Memory B cell (primary cell): ENCODE measurements around the gene CSTPP1.

Source experiments
- ATAC-seq: fragments of 150-1000 bp; cut with Tn5 transposase; 2 replicates; pipeline ENCODE4 v1.10.0; 2021; ENCODE audit warnings: low read depth, mild to moderate bottlenecking, moderate library complexity
- DNase-seq, 2 donors: peaks; one replicate each; pipeline ENCODE4 v3.0.0; 2022; ENCODE audit warnings: low spot score in 2 of 2
- H3K27ac Mint-ChIP-seq: one replicate; pipeline ENCODE4 v1.8.0; 2022; ENCODE audit warnings: mild to moderate bottlenecking, moderate library complexity, mixed read lengths
- H3K27me3 Mint-ChIP-seq: one replicate; pipeline ENCODE4 v1.8.0; 2022; ENCODE audit warnings: mixed read lengths
- H3K36me3 Mint-ChIP-seq: one replicate; pipeline ENCODE4 v1.8.0; 2022; ENCODE audit warnings: mild to moderate bottlenecking, mixed read lengths
- H3K4me1 Mint-ChIP-seq: one replicate; pipeline ENCODE4 v1.8.0; 2022; ENCODE audit warnings: mixed read lengths
- H3K4me3 Mint-ChIP-seq: one replicate; pipeline ENCODE4 v1.8.0; 2022; ENCODE audit warnings: mild to moderate bottlenecking, moderate library complexity, mixed read lengths
- H3K9me3 Mint-ChIP-seq: one replicate; pipeline ENCODE4 v1.8.0; 2022; ENCODE audit warnings: mixed read lengths

CSTPP1 gene

DNA sequence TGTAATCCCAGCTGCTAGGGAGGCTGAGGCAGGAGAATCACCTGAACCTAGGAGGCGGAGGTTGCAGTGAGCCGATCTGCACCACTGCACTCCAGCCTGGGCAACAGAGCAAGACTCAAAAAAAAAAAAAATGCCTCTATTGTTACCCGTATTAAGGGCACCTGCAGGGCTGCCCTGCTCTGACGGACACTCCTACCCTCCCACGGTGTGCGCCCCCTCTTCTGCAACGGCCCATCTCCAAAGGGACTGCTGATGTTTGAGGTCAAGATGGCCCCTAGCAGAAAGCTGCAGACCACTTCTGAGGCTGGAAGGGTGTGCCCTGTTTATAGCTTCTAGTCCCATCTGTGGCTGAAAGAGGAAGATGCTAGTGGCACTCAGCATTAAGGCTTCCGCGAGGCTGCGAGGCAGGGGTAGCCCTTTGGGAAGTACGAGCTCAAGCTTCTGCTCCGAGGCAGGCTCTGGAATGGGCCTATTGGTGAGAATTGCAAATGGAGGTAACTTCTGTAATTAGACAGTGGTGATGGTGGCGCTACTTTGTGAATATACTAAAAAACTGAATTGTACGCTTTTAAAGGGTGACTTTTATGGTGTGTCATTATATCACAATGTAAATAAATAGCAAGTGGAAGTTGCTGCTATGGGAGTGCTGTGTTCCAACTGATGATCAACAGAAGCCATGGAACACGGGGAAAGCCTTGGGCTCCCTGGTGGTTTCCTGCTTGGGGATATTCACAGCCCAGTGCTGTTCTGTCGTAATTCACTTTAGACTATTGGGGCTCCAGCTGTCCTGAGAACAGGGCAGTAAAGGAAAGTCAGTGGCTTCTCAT lies 215.8 kb downstream of the CSTPP1 start:
- no peak for DNase-seq
- Mint-ChIP-seq H3K36me3 (peaks cover 9% of the 10 kb centered on the region), H3K27ac (no peak overlapping the region), H3K9me3 (no peaks in the 10 kb centered on the region), H3K4me3 (peak overlapping the region; percentile 33), H3K27me3 (no peaks in the 10 kb centered on the region), H3K4me1 (peaks cover 26% of the 10 kb centered on the region)
- peak; percentile 70 for ATAC-seq

DNA sequence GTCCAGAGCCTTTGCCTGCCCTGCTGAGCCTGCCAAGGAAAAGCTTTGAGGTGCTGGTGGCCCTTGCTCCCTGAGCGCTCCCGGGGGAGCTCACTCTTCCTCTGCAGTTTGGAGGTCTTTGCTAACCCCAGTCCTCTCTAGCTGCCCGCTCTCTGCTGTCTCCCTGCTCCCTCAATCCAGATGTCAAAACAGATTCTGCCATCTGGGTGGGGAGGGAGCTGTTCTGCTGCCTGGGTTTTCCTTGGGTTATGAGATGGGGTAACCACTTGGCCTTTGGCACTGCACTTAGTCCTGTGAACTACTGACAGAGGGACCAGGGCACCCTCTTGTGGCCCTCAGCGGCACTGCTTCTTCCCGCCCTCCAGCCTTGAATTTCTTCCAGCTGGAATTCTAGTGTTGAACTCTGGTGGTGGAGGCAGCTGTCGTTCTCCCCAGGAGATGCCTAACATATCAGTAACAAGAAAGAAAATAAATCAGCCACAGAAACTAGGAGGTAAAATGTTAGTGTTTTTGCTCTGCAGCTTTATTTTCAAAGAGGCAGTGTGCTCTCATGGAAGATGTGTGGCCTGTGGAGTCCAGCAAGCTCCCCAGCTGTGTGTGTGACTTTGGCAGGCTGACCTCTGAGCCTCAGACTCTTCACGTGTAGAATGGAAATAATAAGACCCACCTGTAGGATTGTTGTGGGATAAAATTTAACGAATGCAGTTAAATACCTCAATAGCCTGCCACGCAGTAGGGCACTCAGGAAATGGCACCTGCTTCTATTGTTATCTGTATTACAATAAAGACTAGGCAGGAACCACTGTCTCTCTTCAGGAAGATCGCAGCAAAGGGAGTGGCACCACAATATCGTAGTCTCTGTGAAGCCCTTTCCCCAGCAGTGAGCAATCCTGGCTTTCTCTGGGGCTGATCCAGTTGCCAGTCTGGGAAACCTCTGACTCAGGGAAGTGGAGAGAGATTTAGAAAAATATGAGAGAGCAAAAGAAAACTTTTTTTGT lies 216.7 kb downstream of the CSTPP1 start:
- H3K4me3 Mint-ChIP-seq, result no peak overlapping the region
- no peak overlapping the region for H3K27ac Mint-ChIP-seq
- no peaks in the 10 kb centered on the region for H3K9me3 Mint-ChIP-seq
- no peaks in the 10 kb centered on the region for H3K27me3 Mint-ChIP-seq
- peak; percentile 67 for ATAC-seq
- H3K4me1 Mint-ChIP-seq, result peaks cover 26% of the 10 kb centered on the region
- H3K36me3 Mint-ChIP-seq, result peaks cover 7% of the 10 kb centered on the region
- peak; percentile 47 to 58 for DNase-seq

DNA sequence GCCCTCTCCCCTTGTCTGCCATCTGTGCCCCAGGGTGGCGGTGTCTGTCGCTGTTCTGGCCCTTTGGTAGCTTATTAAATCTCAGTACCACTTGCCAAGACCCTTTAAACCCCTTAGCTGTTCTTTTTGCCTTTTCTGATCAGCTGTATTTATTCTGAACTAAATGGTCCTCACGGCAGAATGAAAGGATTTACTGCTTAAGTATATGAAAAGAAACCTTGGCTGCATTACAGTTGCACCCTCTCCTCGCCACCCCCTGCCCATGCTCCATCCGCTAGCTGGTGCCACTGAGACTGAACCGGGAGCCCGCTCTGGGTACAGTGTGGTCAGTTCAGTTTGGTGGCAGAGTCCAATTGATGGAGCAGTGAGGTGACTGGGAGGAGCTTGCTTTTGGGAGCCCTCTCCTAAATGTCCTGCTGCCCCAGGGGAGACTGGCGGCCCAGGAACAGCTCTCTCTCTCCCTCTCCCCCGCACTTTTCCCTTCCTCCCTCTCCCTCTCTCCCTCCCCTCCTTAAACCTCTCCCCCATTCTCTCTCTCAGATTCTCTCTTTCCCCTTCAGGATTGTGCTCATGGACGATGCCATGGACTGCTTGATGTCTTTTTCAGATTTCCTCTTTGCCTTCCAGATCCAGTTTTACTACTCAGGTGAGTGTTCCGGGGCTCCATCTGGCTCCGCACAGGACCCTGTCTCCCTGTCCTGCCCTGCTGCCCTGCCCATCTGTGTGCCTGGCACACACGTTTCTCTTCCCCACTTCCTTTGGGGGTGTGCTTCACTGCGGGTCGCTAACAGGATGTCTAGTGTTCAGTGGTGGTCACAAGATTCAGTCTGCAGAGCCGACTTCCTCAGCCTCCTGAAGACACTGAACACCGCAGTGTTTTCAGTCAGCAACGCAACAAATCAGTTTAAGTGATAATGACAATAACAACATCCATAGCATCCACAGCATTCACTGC lies 218.3 kb downstream of the CSTPP1 start:
- DNase-seq, result no peak
- Mint-ChIP-seq H3K27ac (peak overlapping the region; percentile 84), H3K36me3 (peaks cover 4% of the 10 kb centered on the region), H3K27me3 (no peaks in the 10 kb centered on the region), H3K4me1 (peaks cover 26% of the 10 kb centered on the region), H3K9me3 (no peaks in the 10 kb centered on the region), H3K4me3 (peak overlapping the region; percentile 63)
- ATAC-seq, result peak; percentile 50

DNA sequence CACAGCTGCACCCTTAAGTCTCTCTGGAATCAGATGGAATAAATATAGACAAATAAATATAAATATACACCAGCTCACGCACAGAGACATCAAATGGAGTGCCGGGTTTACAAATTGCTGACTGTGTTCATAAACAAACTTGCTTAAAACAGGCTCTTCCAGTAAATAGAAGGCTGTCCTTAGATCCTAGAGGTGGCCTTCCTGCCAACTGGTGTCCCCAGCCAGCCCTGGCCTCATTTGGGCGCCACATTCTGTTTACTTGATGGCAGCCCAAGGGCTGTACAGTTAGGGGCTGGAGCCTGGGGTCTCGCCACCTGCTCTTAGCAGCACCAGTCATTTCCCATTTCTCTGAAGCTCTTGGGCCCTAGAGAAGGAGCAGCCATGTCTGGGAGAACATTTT lies 219.3 kb downstream of the CSTPP1 start:
- Mint-ChIP-seq H3K27me3 (no peaks in the 10 kb centered on the region), H3K4me3 (no peak overlapping the region), H3K9me3 (no peaks in the 10 kb centered on the region), H3K27ac (no peak overlapping the region), H3K36me3 (peaks cover 2% of the 10 kb centered on the region), H3K4me1 (peaks cover 23% of the 10 kb centered on the region)
- DNase-seq, result no peak
- ATAC-seq, result no peak

DNA sequence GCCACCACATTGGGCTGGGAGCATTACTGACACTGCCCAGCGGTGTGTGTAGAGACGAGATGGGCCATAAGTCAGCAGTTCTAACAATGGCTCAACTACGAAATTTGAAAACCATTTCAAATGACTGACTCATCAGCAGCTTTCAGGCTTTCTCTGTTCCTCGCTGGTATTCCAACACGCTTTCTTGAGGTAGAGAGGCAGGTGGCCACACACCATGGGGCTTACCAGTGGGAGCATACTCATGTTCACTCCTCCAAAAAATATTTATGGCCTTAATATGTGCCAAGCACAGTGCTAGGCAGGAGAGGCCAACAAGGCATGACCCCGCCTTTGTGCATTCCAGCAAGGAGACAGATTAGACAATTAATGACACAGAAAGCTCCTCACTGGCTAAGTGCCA lies 219.8 kb downstream of the CSTPP1 start:
- Mint-ChIP-seq H3K4me1 (peaks cover 21% of the 10 kb centered on the region), H3K27me3 (no peaks in the 10 kb centered on the region), H3K36me3 (peaks cover 2% of the 10 kb centered on the region), H3K9me3 (no peaks in the 10 kb centered on the region), H3K4me3 (no peak overlapping the region), H3K27ac (no peak overlapping the region)
- ATAC-seq (no peak), DNase-seq (no peak)

DNA sequence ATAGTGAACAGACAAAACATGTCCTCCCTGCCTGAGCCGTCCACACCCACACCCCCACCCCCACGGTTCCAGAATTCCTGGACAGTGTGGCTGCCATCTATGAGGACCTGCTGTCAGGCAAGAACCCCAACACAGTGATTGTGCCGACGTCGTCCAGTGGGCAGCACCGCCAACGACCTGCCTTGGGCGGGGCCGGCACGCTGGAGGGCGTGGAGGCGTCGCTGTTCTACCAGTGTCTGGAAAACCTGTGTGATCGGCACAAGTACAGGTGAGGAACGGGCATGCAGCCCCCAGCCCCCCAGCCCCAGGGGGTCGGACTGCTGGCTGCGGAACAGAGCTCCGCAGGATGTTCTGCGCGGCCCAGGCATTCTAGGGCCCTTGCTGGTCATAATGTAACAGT lies 220.4 kb downstream of the CSTPP1 start:
- H3K27me3 Mint-ChIP-seq, result no peaks in the 10 kb centered on the region
- ATAC-seq (no peak), DNase-seq (no peak)
- peaks cover 19% of the 10 kb centered on the region for H3K4me1 Mint-ChIP-seq
- H3K4me3 Mint-ChIP-seq, result no peak overlapping the region
- no peak overlapping the region for H3K27ac Mint-ChIP-seq
- peaks cover 2% of the 10 kb centered on the region for H3K36me3 Mint-ChIP-seq
- H3K9me3 Mint-ChIP-seq, result no peaks in the 10 kb centered on the region

DNA sequence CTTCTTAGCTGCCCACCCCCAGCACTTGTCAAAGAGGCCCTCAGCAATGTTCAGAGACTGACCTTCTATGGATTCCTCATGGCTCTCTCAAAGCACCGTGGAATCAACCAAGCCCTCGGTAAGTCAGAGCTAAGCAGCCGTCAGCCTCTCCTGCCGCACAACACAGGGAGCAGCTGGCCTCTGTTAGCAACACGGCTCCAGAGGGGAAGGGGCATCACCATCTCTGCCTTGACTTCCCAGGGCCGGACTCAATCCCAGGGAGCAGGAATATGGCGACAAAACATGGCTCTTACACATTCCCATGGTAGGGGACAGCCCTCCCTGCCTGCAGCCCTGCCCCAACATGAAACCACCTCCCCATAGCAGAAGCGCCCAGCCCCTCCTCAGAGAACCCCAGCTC lies 221.2 kb downstream of the CSTPP1 start:
- Mint-ChIP-seq H3K4me3 (no peak overlapping the region), H3K27ac (no peak overlapping the region), H3K36me3 (peaks cover 2% of the 10 kb centered on the region), H3K9me3 (no peaks in the 10 kb centered on the region), H3K27me3 (no peaks in the 10 kb centered on the region), H3K4me1 (peaks cover 14% of the 10 kb centered on the region)
- no peak for ATAC-seq
- no peak for DNase-seq

DNA sequence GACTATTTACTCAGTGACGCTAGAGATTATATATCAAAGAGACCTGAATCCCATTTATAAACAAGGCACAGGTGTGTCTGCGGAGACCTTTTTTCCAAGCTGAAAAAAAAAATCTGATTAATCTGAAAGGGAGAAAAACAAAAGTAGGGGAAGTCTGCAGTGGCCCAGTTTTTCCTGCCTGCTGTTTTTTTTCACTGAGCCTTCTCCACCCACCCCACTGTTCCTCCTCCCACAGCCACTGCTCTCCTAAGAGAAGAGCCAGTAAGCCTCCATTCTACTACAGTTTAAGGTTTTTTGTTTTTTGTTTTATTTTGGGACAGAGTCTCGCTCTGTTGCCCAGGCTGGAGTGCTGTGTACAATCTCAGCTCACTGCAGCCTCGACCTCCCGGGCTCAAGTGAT lies 221.7 kb downstream of the CSTPP1 start:
- no peak for ATAC-seq
- H3K4me3 Mint-ChIP-seq, result no peak overlapping the region
- H3K4me1 Mint-ChIP-seq, result peaks cover 10% of the 10 kb centered on the region
- no peak for DNase-seq
- no peak overlapping the region for H3K27ac Mint-ChIP-seq
- peaks cover 2% of the 10 kb centered on the region for H3K36me3 Mint-ChIP-seq
- H3K9me3 Mint-ChIP-seq, result no peaks in the 10 kb centered on the region
- H3K27me3 Mint-ChIP-seq, result no peaks in the 10 kb centered on the region

DNA sequence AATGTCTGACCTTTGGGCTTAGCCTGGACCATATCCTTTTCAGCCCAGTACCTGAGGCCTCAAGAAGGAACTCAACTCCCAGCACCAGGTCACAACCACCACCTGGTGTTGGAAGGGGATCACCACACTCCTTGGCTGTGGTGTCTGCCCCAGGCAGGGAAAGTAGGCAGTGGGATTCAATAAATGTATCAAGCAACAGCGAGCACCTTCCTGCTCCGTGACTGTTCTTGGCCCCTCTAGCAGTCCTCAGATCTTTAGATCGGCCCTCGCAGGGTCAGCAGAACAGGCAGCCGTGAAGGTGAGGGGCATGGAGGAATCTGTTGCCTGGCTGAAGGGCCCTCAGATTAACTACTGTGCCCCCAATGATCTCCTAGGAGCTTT lies 224.2 kb downstream of the CSTPP1 start:
- Mint-ChIP-seq H3K4me3 (no peak overlapping the region), H3K27ac (no peak overlapping the region), H3K27me3 (no peaks in the 10 kb centered on the region), H3K4me1 (peaks cover 2% of the 10 kb centered on the region), H3K36me3 (peaks cover 3% of the 10 kb centered on the region), H3K9me3 (no peaks in the 10 kb centered on the region)
- peak; percentile 7 for ATAC-seq
- DNase-seq, result no peak

DNA sequence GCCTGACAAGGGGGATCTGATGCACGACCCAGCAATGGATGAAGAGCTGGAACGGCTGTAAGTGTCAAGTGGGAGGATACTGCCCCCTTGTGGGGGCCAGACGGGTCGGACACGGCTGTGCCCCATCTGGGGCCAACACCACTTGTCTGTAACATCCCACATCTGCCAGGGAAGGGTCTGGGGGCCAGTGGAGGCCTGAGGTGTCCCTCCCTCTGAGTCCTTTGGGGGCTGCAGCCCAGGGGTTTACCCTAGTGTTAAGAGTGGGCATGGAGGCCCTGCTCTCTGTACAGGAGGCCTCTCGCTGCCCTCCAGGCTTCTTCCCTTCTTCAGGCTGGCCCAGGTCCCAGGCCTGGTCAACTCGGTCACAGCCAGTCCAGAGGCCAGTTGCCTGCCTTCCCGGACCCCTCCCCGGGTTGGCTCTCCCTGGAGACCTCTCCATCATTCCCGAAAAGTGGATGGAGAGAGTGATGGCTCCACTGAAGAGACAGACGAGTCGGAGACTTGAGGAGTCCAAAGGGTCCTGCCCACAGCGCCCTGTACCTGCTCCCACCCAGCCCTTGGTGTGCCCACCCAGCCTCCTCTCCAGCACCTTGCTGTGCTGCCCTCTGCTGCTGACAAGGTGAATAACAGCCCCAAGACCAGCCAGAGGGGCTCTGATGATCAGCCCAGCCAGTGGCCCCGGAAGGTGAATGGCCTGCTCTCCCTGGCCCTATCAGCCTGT lies 224.7 kb downstream of the CSTPP1 start:
- peak; percentile 50 to 59 for DNase-seq
- Mint-ChIP-seq H3K4me1 (peaks cover 2% of the 10 kb centered on the region), H3K4me3 (no peak overlapping the region), H3K36me3 (peaks cover 3% of the 10 kb centered on the region), H3K27ac (no peak overlapping the region), H3K27me3 (no peaks in the 10 kb centered on the region), H3K9me3 (no peaks in the 10 kb centered on the region)
- peak; percentile 90 for ATAC-seq

DNA sequence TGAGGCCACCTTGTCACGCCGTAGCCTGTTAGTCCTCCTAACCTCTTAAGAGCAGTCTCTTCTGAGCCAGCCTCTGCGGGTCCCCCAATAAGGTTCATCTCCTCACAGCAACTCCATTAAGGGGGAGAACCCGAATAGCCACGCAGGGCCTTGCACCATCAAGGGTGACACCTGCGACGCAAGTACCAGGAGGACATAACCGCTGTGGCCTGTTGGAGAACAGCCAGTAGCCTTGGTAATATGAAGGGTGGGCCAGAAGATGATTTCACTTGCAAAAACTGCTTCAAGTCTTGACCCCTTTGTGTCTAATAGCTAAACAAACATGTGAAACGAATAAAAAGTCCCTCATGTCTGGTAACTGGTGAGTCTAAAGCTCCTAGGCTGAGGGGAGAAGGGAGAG lies 225.3 kb downstream of the CSTPP1 start:
- Mint-ChIP-seq H3K27me3 (no peaks in the 10 kb centered on the region), H3K4me3 (no peak overlapping the region)

DNA sequence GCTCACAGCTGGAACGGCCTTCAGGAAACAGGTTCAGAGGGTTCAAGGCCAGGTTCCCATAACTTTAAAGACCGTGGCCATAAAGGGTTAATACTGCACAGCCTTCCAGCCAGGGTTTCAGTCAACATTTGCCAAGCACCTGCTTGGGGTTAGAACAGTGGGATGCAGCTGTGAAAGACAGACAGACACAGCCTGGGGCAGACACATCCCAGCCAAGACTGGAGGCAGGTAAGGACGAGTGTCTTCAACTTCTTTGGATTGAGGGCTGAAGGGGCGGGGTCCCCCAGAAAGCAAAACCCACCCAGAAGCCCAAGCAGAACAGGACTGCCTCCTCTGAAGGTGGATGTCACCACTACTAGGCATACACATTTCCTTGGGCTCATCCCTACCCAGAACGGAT lies 225.9 kb downstream of the CSTPP1 start:
- H3K9me3 Mint-ChIP-seq, result no peaks in the 10 kb centered on the region
- no peak overlapping the region for H3K27ac Mint-ChIP-seq
- ATAC-seq, result no peak
- no peaks in the 10 kb centered on the region for H3K27me3 Mint-ChIP-seq
- no peak for DNase-seq
- H3K4me3 Mint-ChIP-seq, result no peak overlapping the region
- peaks cover 2% of the 10 kb centered on the region for H3K4me1 Mint-ChIP-seq
- peaks cover 3% of the 10 kb centered on the region for H3K36me3 Mint-ChIP-seq

More for the DNA sequence above, 225.3 kb downstream of the CSTPP1 start:
- no peak for DNase-seq
- Mint-ChIP-seq H3K36me3 (peaks cover 3% of the 10 kb centered on the region), H3K27ac (no peak overlapping the region), H3K9me3 (no peaks in the 10 kb centered on the region), H3K4me1 (peaks cover 2% of the 10 kb centered on the region)
- no peak for ATAC-seq

DNA sequence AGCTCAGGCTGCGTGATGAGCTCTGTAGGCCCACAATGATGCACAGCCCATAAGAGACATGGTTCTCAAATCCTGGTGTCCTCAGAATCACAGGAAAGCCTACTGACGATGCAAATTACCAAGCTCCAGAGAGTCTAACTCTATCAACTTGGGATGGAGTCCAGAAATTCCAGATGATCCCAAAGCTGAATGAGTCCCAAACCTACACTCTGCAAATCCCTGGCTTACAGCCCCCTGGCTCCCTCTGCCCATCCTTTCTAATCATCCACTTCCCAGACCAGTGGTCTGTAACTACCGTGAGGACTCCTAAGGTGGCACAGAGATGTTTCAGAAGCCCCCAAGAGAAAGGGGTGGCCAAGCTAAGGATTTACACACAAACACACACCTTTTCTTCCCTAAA lies 226.6 kb downstream of the CSTPP1 start:
- H3K36me3 Mint-ChIP-seq, result peaks cover 3% of the 10 kb centered on the region
- DNase-seq (no peak), ATAC-seq (no peak)
- no peaks in the 10 kb centered on the region for H3K9me3 Mint-ChIP-seq
- no peak overlapping the region for H3K4me3 Mint-ChIP-seq
- H3K27ac Mint-ChIP-seq, result no peak overlapping the region
- no peaks in the 10 kb centered on the region for H3K27me3 Mint-ChIP-seq
- peaks cover 2% of the 10 kb centered on the region for H3K4me1 Mint-ChIP-seq
